Smooth muscle cell (in vitro differentiated cells): ENCODE results near the gene PCDHGC3. TPM values are rescaled to one million over a fixed set of nuclear protein-coding genes. Genes with fewer than 3 reads are reported as not detected.

Experiments used
- DNase-seq: peaks from one replicate; lab custom pipeline; 2025; ENCODE audit not compliant: unreplicated experiment; lab: John Stamatoyannopoulos, UW
- H2AFZ ChIP-seq: fragments of 200-600 bp; sonication (generic); 2 replicates; pipeline ENCODE4 v1.6.0; 2016; ENCODE audit warnings: antibody characterized with exemption, low read depth, mild to moderate bottlenecking
- H3F3A ChIP-seq: fragments of 200-600 bp; sonication (generic); 2 replicates; pipeline ENCODE4 v1.6.0; 2017; ENCODE audit warnings: antibody characterized with exemption, low read depth
- H3K27ac ChIP-seq: fragments of 200-600 bp; sonication (generic); 2 replicates; pipeline ENCODE4 v1.5.1; 2016; ENCODE audit warnings: low read depth, mild to moderate bottlenecking
- H3K27me3 ChIP-seq: fragments of 200-600 bp; sonication (generic); 2 replicates; pipeline ENCODE4 v1.6.1; 2016; ENCODE audit warnings: low read depth, mild to moderate bottlenecking
- H3K36me3 ChIP-seq: fragments of 200-600 bp; sonication (generic); 2 replicates; pipeline ENCODE4 v1.5.1; 2016; ENCODE audit warnings: low read depth
- H3K4me1 ChIP-seq: fragments of 200-600 bp; sonication (generic); 2 replicates; pipeline ENCODE4 v1.5.1; 2016; ENCODE audit warnings: low read depth
- H3K4me2 ChIP-seq: fragments of 200-600 bp; sonication (generic); 2 replicates; pipeline ENCODE4 v1.6.0; 2016; ENCODE audit warnings: mild to moderate bottlenecking
- H3K4me3 ChIP-seq: fragments of 200-600 bp; sonication (generic); 2 replicates; pipeline ENCODE4 v1.5.1; 2016; ENCODE audit warnings: mild to moderate bottlenecking
- H3K79me2 ChIP-seq: fragments of 200-600 bp; sonication (generic); 2 replicates; pipeline ENCODE4 v1.6.0; 2016; ENCODE audit warnings: low read depth, mild to moderate bottlenecking
- H3K9ac ChIP-seq: fragments of 200-600 bp; sonication (generic); 2 replicates; pipeline ENCODE4 v1.6.0; 2016; ENCODE audit warnings: low read depth
- H3K9me3 ChIP-seq: fragments of 200-600 bp; sonication (generic); replicated peaks from 2 replicates; pipeline ENCODE4 v1.5.1; 2016; ENCODE audit warnings: low read depth
- H4K20me1 ChIP-seq: fragments of 200-600 bp; sonication (generic); 2 replicates; pipeline ENCODE4 v1.6.0; 2016; ENCODE audit warnings: low read depth
- CTCF ChIP-seq: fragments of 200-600 bp; sonication (generic); IDR thresholded peaks from 2 replicates; pipeline ENCODE4 v1.5.1; 2017; ENCODE audit warnings: borderline replicate concordance, mild to moderate bottlenecking, antibody characterized with exemption; ENCODE audit not compliant: insufficient read depth, poor library complexity, severe bottlenecking
- WGBS: methylation state at CpG from one replicate; pipeline ENCODE4 v1.1.7; 2016; ENCODE audit warnings: low lambda C conversion rate; 5-methylcytosine and 5-hydroxymethylcytosine counted together
- polyA plus RNA-seq: library from polyadenylated mRNA; unstranded; fragments of >200 nt; fragmentation: Nextera tagmentation; extraction: Ambion mirVana; gene quantifications from 2 replicates; pipeline ENCODE4 v1.2.1, GENCODE V29; 2016
- total RNA-seq: library from RNA; depleted of rRNA; stranded (reverse); fragments of >200 nt; gene quantifications from 2 replicates; pipeline ENCODE4 v1.2.3, GENCODE V29; 2014

The PCDHGC3 gene
- total and polyA plus RNA-seq, 2 experiments from 2014 or later = 50.3 to 111 TPM

GRCh38 chr5:141523991-141524390 is 48.2 kb downstream of the PCDHGC3 start:
- Histone ChIP-seq H4K20me1 (no peaks in the 10 kb centered on the region), H3K4me2 (peak overlapping the region; percentile 56), H3K36me3 (no peaks in the 10 kb centered on the region), H3K27me3 (no peaks in the 10 kb centered on the region), H2AFZ (no peak overlapping the region), H3K4me1 (peaks cover 45% of the 10 kb centered on the region), H3K27ac (peak overlapping the region; percentile 100), H3K9ac (peak overlapping the region; percentile 23), H3K79me2 (peaks cover 9% of the 10 kb centered on the region), H3K9me3 (no peaks in the 10 kb centered on the region), H3K4me3 (no peak overlapping the region), H3F3A (peaks cover 53% of the 10 kb centered on the region)
- TF ChIP-seq CTCF = no peak
- WGBS = 93% methylated on average over 8 of the region's 8 CpGs
- DNase-seq = no peak

GRCh38 chr5:141524604-141525597 is 49.1 kb downstream of the PCDHGC3 start:
- TF ChIP-seq CTCF = peak; percentile 98
- WGBS = 9% methylated on average over 12 of the region's 12 CpGs
- Histone ChIP-seq H3K4me3 (no peak overlapping the region), H3K4me2 (peak overlapping the region; percentile 57), H4K20me1 (no peaks in the 10 kb centered on the region), H3K27me3 (no peaks in the 10 kb centered on the region), H3K79me2 (peaks cover 9% of the 10 kb centered on the region), H3K9me3 (no peaks in the 10 kb centered on the region), H3K36me3 (no peaks in the 10 kb centered on the region), H3K9ac (peak overlapping the region; percentile 23), H3K4me1 (peaks cover 43% of the 10 kb centered on the region), H3K27ac (peak overlapping the region; percentile 100), H3F3A (peaks cover 49% of the 10 kb centered on the region), H2AFZ (no peak overlapping the region)
- peak; percentile 65 for DNase-seq

GRCh38 chr5:141525653-141526052 is 49.9 kb downstream of the PCDHGC3 start:
- H3K9me3 ChIP-seq = no peaks in the 10 kb centered on the region
- peaks cover 9% of the 10 kb centered on the region for H3K79me2 ChIP-seq
- peak overlapping the region; percentile 57 for H3K4me2 ChIP-seq
- peak overlapping the region; percentile 100 for H3K27ac ChIP-seq
- no peaks in the 10 kb centered on the region for H4K20me1 ChIP-seq
- peaks cover 47% of the 10 kb centered on the region for H3F3A ChIP-seq
- no peak overlapping the region for H3K4me3 ChIP-seq
- H3K27me3 ChIP-seq = no peaks in the 10 kb centered on the region
- no peak for DNase-seq
- no peak for TF ChIP-seq CTCF
- H3K9ac ChIP-seq = no peak overlapping the region
- H3K4me1 ChIP-seq = peaks cover 35% of the 10 kb centered on the region
- 80% methylated on average over 7 of the region's 7 CpGs for WGBS
- H3K36me3 ChIP-seq = no peaks in the 10 kb centered on the region
- no peak overlapping the region for H2AFZ ChIP-seq
